Activated T-helper 1 cell treated with Interleukin-2 at 50 U/mL for 16 hours (primary cell): ENCODE results near the gene TM6SF1.
"Not testable (repeated sequence)": the region's sequence is repeated elsewhere in the genome, so short reads cannot be mapped to it uniquely, and the experiment has no call there.

Source experiments
- DNase-seq: peaks from one replicate; pipeline ENCODE4 v3.0.0-alpha.2; 2020; ENCODE audit warnings: low read depth

Gene TM6SF1

DNA sequence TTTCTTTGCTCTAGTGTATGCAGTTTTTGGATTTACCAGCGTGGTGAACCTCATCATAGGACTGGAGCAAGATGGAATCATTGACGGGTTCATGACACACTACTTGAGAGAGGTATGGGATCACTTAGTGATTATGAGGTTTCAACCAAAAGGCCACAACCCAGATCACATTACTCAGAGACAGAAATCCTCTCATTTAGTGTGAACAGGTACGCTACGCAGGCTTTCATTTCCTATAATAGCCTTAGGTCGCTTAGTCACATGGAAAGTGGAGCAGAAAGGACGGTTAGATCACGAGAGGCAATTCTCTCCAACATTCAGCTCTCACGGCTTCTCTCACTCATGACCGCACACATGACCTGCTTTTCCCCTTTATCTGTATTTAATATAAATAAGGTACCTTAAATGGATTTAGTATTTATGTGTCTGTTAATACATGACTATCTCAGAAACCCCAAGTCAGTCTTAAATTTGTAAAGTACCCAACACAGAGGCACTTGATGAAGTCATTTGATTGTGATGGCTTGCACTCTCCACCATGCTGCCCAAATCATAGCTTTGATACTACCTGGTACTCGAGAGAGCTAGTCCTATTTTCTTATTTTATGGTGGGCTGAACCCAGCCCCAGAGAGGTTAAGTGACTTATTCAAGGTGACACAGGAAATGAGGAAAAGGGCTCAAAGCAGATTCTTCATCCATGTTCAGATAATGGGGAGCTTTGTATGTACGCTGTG, 8.6 kb downstream of the TM6SF1 start:
- DNase-seq, result no peak

DNA sequence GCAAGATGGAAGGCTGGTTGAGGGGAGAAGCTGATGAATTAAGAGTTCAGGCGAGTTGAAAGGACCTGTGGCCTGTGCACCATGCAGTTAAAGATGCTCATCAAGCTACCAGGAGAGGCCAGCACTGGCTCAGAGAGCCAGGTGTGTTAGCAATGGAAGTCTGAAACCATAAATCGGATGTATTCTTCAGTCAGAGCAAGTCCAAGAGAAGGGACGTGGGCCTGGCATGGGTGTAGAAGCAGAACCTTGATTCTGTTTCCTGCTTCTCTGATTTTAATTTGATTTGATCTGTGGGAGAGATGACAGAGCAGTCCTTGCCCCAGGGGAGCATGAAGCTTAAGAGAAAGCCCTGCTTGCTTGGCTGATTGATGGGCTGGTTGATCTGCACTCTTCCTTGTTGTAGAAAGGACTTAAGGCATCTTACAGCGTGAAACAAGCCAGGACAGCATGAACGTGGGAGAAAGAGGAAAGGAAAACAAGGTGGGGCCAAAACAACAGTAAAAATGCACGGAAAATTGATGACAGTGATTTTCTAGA, 10.9 kb downstream of the TM6SF1 start:
- no peak for DNase-seq

DNA sequence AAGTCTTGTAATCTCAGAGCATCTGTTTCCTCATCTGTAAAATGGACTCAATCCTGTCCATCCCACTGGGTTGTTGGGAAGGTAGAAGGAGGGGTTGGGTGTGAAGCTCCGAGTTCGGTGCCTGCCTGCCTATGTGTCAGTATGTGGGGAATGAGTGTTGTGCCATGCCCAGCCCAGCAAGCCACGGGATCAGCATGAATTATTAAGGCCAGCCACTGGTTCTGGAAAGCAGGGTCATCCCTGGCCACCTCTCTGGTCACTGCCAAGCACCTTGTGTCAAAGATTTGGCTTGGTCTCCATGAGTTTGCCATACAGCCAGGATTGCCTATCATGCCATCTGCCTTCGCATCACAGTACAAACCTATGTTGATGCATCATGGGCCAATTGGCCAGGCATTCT, 11.5 kb downstream of the TM6SF1 start:
- no peak for DNase-seq

DNA sequence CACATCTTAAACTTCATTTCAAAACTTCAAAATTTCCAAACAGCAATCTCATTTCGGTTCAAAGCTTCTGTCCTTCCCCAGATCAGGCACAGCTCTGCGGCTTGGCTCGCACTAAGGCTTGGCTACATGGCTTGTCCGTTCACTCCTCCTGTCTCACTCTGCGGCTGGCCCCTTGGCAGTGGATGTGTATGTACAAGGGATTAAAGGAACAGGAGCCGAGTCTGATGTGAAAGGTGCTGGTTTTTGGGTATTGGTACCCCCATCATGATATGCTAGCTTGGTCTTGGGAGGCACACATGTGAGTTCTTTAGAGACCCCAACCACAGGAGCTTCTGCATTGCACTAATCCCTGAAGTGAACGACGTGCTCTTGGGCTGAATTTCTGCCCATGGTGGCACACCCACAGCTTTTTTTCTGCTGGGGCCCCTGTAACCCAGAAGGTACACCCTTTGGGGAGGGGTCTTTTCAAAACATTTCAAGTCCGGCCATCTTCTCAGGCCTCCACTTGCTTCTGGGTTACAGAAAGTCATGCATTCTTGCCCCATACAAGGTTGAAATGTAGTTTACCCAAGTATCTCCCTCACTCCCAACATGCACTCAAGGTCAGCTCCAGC, 12.6 kb downstream of the TM6SF1 start:
- DNase-seq, result no peak

DNA sequence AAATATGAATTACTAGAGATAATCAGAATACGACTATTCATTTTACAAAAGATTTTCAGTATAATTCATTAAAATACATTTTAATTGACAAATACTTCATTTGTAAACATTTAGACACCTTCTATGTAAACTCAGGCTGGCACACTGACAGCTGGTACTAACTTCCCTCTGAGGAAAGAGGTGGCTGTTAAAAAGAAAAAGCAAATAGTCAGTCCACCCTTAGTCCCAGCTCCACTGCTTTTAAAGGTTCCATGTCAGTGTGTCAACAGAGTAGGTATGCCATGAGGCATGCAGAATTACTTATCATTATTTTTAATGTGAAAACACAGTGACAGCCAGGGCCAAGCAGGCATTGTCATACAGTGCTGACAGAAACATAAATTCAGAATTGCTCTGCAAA, 16.1 kb downstream of the TM6SF1 start:
- DNase-seq, result no peak

DNA sequence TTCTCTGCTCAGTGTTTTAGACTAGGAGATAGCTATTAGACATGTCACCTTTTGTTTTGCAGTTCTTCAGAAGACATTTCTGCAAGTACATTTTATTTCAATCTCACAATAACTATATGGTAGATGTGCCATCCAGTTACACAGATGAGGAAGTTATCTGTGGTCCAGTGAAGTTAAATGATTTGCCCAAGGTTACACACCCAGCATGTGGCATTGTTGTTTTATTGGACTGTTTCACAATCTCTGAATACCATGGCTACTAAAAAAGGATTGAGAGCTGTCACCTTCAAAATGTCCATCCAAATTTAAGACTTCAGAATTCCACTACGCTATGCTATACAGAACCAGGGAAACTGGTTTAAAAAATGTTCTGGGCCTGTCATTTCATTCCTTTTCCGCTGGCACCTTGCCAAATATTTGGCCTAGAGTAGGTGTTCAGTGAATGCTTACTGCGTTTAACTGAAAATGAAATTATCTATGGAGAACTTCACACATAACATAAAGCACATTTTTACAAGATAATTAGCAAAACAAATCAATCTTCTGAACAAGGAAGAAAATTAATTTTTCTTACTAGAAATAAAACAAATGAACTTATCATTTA, 20.2 kb downstream of the TM6SF1 start:
- DNase-seq, result no peak

GRCh38 chr15:83129791-83130190, 22.3 kb downstream of the TM6SF1 start:
- no peak for DNase-seq

GRCh38 chr15:83132861-83133523, 25.5 kb downstream of the TM6SF1 start:
- no peak for DNase-seq

GRCh38 chr15:83142151-83142550, 34.7 kb downstream of the TM6SF1 start:
- DNase-seq, result not testable (repeated sequence)

GRCh38 chr15:83144771-83145170, 37.3 kb downstream of the TM6SF1 start:
- DNase-seq, result no peak

GRCh38 chr15:83153288-83153687, 45.8 kb downstream of the TM6SF1 start:
- no peak for DNase-seq

GRCh38 chr15:83155942-83156341, 48.5 kb downstream of the TM6SF1 start:
- no peak for DNase-seq

- DNase-seq, result no peak
Observed at GRCh38 chr15:83158393-83158792, 50.9 kb downstream of the TM6SF1 start.

DNA sequence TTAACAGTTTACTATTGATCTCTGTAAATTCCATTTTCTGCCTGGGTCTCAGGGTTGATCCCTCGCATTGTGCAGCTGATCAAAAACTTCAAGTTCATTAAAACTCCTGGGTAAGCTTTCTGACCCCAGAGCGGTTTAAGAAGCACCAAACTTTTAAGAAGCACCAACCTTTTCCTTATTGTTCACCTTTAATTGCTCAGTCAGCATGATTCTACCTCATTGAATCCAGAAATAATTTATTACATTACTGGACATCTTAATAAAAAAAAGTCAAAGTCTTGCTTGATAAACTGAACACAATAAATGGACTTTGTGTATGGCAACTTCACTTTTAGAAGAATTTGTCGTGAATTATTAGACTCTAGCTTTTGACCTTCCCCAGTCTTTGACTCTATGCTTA, 53.3 kb downstream of the TM6SF1 start:
- DNase-seq, result no peak

DNA sequence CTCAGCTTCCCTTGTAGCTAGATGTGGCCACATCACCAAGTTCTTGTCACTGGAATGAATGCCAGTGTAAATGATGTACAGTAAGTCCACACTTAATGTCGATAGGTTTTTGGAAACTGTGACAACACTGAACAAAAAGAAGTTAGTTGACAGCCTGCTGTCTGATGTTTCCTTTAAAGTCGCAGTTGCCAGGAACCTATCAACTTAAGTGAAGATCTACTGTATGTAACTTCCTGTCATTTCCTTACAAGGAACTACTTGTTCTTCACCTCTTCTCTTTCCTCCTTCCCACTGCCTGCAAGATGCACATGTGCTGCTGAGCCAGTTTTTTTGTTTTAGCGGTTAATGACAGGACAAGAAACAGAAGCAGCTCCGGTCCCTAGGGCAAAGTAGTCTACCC, 55.6 kb downstream of the TM6SF1 start:
- no peak for DNase-seq

DNA sequence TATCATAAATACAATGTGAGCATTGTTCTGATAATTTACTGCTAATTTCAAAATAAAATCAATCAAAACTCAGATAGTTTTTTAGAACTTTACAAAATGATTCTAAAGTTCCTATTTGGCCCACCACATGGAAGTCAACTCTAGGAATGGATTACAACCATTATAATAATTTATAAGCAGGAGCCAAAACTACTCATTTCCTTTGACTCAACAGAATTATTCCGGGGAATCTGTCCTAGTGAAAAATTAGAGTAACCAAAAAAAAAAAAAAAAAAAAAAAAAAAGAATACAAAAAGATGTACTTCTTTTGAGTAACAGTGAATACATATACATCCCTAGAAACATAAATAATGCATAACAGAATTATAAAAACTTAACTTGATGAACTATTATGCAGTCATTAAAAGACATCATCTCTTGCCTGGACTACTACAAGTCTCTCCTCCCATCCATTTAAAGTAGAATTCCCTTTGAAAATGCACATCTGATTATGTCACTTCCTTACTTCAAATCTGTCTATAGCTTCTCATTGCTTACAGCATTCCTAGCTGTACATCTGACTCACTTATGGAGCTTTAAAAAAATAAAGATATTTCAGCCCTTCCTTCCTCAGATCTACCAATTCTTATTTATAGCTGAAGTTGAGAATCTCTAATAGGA, 56.8 kb downstream of the TM6SF1 start:
- DNase-seq, result no peak

- DNase-seq, result no peak
Observed at GRCh38 chr15:83164771-83165404, 57.4 kb downstream of the TM6SF1 start.

GRCh38 chr15:83166218-83166617, 58.8 kb downstream of the TM6SF1 start:
- no peak for DNase-seq

GRCh38 chr15:83166830-83167229, 59.4 kb downstream of the TM6SF1 start:
- DNase-seq, result no peak

DNA sequence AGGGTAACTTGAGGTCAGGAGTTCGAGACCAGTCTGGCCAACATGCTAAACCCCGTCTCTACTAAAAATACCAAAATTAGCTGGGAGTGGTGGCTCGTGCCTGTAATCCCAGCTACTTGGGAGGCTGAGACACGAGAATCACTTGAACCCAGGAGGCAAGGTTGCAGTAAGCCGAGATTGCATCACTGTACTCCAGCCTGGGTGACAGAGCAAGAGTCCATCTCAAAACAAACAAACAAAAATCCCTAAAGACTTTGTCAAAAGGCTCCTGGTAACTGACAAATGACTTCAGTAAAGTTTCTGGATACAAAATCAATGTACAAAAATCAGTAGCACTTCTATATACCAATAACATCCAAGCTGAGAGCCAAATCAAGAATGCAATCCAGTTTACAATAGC, 62.1 kb downstream of the TM6SF1 start:
- DNase-seq, result not testable (repeated sequence)

- no peak for DNase-seq
Observed at GRCh38 chr15:83170474-83171165, 63.2 kb downstream of the TM6SF1 start.
